CD14-positive monocyte (primary cell): ENCODE data around the gene PCOLCE2. TPM values are rescaled to one million over a fixed set of nuclear protein-coding genes. Genes with fewer than 3 reads are reported as not detected.

Experiments
- DNase-seq, 3 donors: peaks; one replicate each; pipeline ENCODE4 v3.0.0-alpha.2; 2011 to 2022
- H2AFZ ChIP-seq: 2 replicates; pipeline ENCODE4 v1.6.0; 2012; ENCODE audit warnings: mild to moderate bottlenecking, low read depth, low read length, inconsistent platforms; ENCODE audit not compliant: insufficient read depth, poor library complexity, severe bottlenecking
- H3K27ac ChIP-seq, 2 donors: 1 replicate in 1 of 2; 2 replicates in 1 of 2; pipeline ENCODE4 v1.5.1; 2012 to 2013; ENCODE audit warnings: low read length in 2 of 2, control low read depth in 1 of 2, inconsistent platforms in 1 of 2, low read depth in 1 of 2, mild to moderate bottlenecking in 1 of 2
- H3K27me3 ChIP-seq, 2 donors: one replicate each; pipeline versions ENCODE4 v1.6.0 to v1.6.1; 2011 to 2013; ENCODE audit warnings: low read length in 2 of 2; ENCODE audit not compliant: control insufficient read depth in 2 of 2, insufficient read depth in 2 of 2
- H3K36me3 ChIP-seq, 2 donors: replicated peaks in 1 of 2; 1 replicate in 1 of 2; 2 replicates in 1 of 2; pipeline versions ENCODE4 v1.5.1 to v1.6.1; 2012 to 2013; ENCODE audit warnings: low read length in 2 of 2, control low read depth in 1 of 2, inconsistent platforms in 1 of 2, mild to moderate bottlenecking in 1 of 2; ENCODE audit not compliant: insufficient read depth in 2 of 2, control insufficient read depth in 1 of 2
- H3K4me1 ChIP-seq, 2 donors: 1 replicate in 1 of 2; 2 replicates in 1 of 2; pipeline versions ENCODE4 v1.5.1 to v1.6.1; 2012 to 2013; ENCODE audit warnings: low read length in 2 of 2, control low read depth in 1 of 2, inconsistent platforms in 1 of 2, mild to moderate bottlenecking in 1 of 2, moderate library complexity in 1 of 2; ENCODE audit not compliant: insufficient read depth in 2 of 2, control insufficient read depth in 1 of 2
- H3K4me2 ChIP-seq: replicated peaks from 2 replicates; pipeline ENCODE3; 2012; ENCODE audit warnings: low read length, moderate library complexity, mild to moderate bottlenecking; ENCODE audit not compliant: poor library complexity, severe bottlenecking; ENCODE audit errors: extremely low read depth
- H3K4me3 ChIP-seq, 3 experiments: fragments of 200-600 bp in 1 of 3; sonication (generic) in 1 of 3; replicated peaks in 1 of 3; 1 replicate in 2 of 3; 2 replicates in 1 of 3; pipeline ENCODE4 v1.5.1; 2011 to 2013; ENCODE audit warnings: low read length in 3 of 3, mild to moderate bottlenecking in 3 of 3, control low read depth in 2 of 3, low read depth in 2 of 3, inconsistent platforms in 1 of 3, moderate library complexity in 1 of 3
- H3K79me2 ChIP-seq: 2 replicates; pipeline ENCODE4 v1.6.0; 2012; ENCODE audit warnings: mild to moderate bottlenecking, control low read depth, inconsistent platforms, low read length, moderate library complexity; ENCODE audit not compliant: insufficient read depth
- H3K9ac ChIP-seq: 2 replicates; pipeline ENCODE4 v1.6.0; 2017; ENCODE audit warnings: low read length, mild to moderate bottlenecking; ENCODE audit not compliant: insufficient read depth, poor library complexity, severe bottlenecking
- H3K9me3 ChIP-seq, 2 donors: replicated peaks in 1 of 2; 1 replicate in 1 of 2; 2 replicates in 1 of 2; pipeline versions ENCODE4 v1.5.1 to v1.6.1; 2012 to 2013; ENCODE audit warnings: low read length in 2 of 2, control low read depth in 1 of 2; ENCODE audit not compliant: control insufficient read depth in 1 of 2, insufficient read depth in 1 of 2
- H4K20me1 ChIP-seq: 2 replicates; pipeline ENCODE4 v1.6.0; 2012; ENCODE audit warnings: mild to moderate bottlenecking, low read length, control low read depth, moderate library complexity; ENCODE audit not compliant: insufficient read depth
- H3K27ac Mint-ChIP-seq, 7 donors: one replicate each; pipeline ENCODE4 v1.8.0; 2020; ENCODE audit warnings: mild to moderate bottlenecking in 7 of 7, mixed read lengths in 7 of 7, moderate library complexity in 6 of 7, inconsistent platforms in 2 of 7
- H3K27me3 Mint-ChIP-seq, 3 donors: one replicate each; pipeline ENCODE4 v1.8.0; 2021 to 2022; ENCODE audit warnings: low read depth in 3 of 3, mild to moderate bottlenecking in 3 of 3, mixed read lengths in 3 of 3, moderate library complexity in 3 of 3, inconsistent platforms in 1 of 3
- H3K36me3 Mint-ChIP-seq, 2 donors: one replicate each; pipeline ENCODE4 v1.8.0; 2020; ENCODE audit warnings: mixed read lengths in 2 of 2, inconsistent platforms in 1 of 2, mild to moderate bottlenecking in 1 of 2
- H3K4me1 Mint-ChIP-seq: one replicate; pipeline ENCODE4 v1.8.0; 2020; ENCODE audit warnings: mild to moderate bottlenecking, mixed read lengths
- H3K4me3 Mint-ChIP-seq, 2 donors: one replicate each; pipeline ENCODE4 v1.8.0; 2020; ENCODE audit warnings: mild to moderate bottlenecking in 2 of 2, mixed read lengths in 2 of 2, moderate library complexity in 1 of 2
- H3K9me3 Mint-ChIP-seq, 7 donors: one replicate each; pipeline ENCODE4 v1.8.0; 2020 to 2022; ENCODE audit warnings: mixed read lengths in 7 of 7, mild to moderate bottlenecking in 6 of 7, moderate library complexity in 6 of 7, inconsistent platforms in 2 of 7
- CTCF ChIP-seq: fragments of 200-600 bp; IDR thresholded peaks from one replicate; pipeline ENCODE4 v1.8.0; 2022; ENCODE audit warnings: antibody characterized with exemption, mild to moderate bottlenecking
- WGBS: methylation state at CpG from one replicate; pipeline ENCODE4 v1.1.5; 2013; ENCODE audit warnings: missing lambda C conversion rate; ENCODE audit not compliant: insufficient coverage; 5-methylcytosine and 5-hydroxymethylcytosine counted together
- intact Hi-C, 2 donors: fragments of 100-400 bp; cut with micrococcal nuclease; formaldehyde crosslinking; loops; one replicate each; pipeline versions ENCODE4 v1.15.0 to v1.15.1; 2023
- polyA plus RNA-seq, 3 donors: library from polyadenylated mRNA; depleted of rRNA in 1 of 3; unstranded in 2 of 3; stranded (reverse) in 1 of 3; fragments of 300-500 nt in 2 of 3; fragments of >200 nt in 1 of 3; fragmentation: Illumina TruSeq in 2 of 3; gene quantifications; 1 replicate in 2 of 3; 2 replicates in 1 of 3; pipeline ENCODE4 v1.2.3, GENCODE V29; 2012 to 2021

PCOLCE2 gene
- polyA plus RNA-seq, 3 donors = not detected

GRCh38 chr3:142809259-142809658, 79.6 kb downstream of the PCOLCE2 start:
- Histone ChIP-seq H3K27ac (no peak overlapping the region), H3K36me3 (no peaks in the 10 kb centered on the region), H3K4me3 (no peak overlapping the region), H3K4me1 (no peaks in the 10 kb centered on the region), H3K9ac (no peak overlapping the region), H3K79me2 (no peaks in the 10 kb centered on the region), H3K27me3 (no peaks in the 10 kb centered on the region), H3K9me3 (no peaks in the 10 kb centered on the region), H2AFZ (no peak overlapping the region), H4K20me1 (no peaks in the 10 kb centered on the region), H3K4me2 (no peak overlapping the region)
- Mint-ChIP-seq H3K27me3 (peaks cover 0 to 5% (median 2%) of the 10 kb centered on the region in 3 donors), H3K36me3 (no peaks in the 10 kb centered on the region), H3K9me3 (no peaks in the 10 kb centered on the region), H3K4me3 (no peak overlapping the region), H3K4me1 (no peaks in the 10 kb centered on the region), H3K27ac (no peak overlapping the region)
- no peak for DNase-seq
- 100% methylated on average over 1 of the region's 3 CpGs for WGBS
- intact Hi-C loops = no loop called here
- no peak for TF ChIP-seq CTCF

- no peak for DNase-seq
- no peaks in the 10 kb centered on the region for H3K9me3 Mint-ChIP-seq
- Histone ChIP-seq H3K9me3 (no peaks in the 10 kb centered on the region), H2AFZ (no peak overlapping the region), H3K9ac (no peak overlapping the region), H3K27ac (no peak overlapping the region), H3K4me2 (no peak overlapping the region), H3K79me2 (no peaks in the 10 kb centered on the region), H3K4me3 (no peak overlapping the region), H3K36me3 (no peaks in the 10 kb centered on the region), H3K27me3 (no peaks in the 10 kb centered on the region), H4K20me1 (no peaks in the 10 kb centered on the region), H3K4me1 (no peaks in the 10 kb centered on the region)
- no peak overlapping the region for H3K27ac Mint-ChIP-seq
- no peaks in the 10 kb centered on the region for H3K4me1 Mint-ChIP-seq
- WGBS = 92% methylated on average over 8 of the region's 9 CpGs
- H3K36me3 Mint-ChIP-seq = no peaks in the 10 kb centered on the region
- intact Hi-C loops = no loop called here
- TF ChIP-seq CTCF = no peak
- H3K4me3 Mint-ChIP-seq = no peak overlapping the region
- peaks cover 0 to 5% (median 2%) of the 10 kb centered on the region in 3 donors for H3K27me3 Mint-ChIP-seq
Measured at GRCh38 chr3:142808103-142808917, 80.6 kb downstream of the PCOLCE2 start.
